ENCODE measurements around the gene OXCT1.

The OXCT1 gene

GRCh38 chr5:41903382-41903891 is 33.2 kb upstream of the OXCT1 start:
- TF ChIP-seq CTCF (IDR thresholded peaks at IDR 0.05; ENCODE audit: insufficient read depth, low read length, poor library complexity, severe bottlenecking) = no peak
- Histone ChIP-seq H3K27me3 (replicated peaks; ENCODE audit: control insufficient read depth, insufficient read depth, low read length) (no peaks in the 10 kb centered on the region), H3K36me3 (ENCODE audit: control insufficient read depth, insufficient read depth, low read length) (no peaks in the 10 kb centered on the region), H3K4me3 (replicated peaks; ENCODE audit: low read depth, low read length) (peak overlapping the region; percentile 83)
- no peak for DNase-seq (ENCODE audit: extremely low read depth, insufficient read length)

GRCh38 chr5:41896230-41896629 is 26.0 kb upstream of the OXCT1 start:
- DNase-seq (ENCODE audit: extremely low read depth, insufficient read length) = no peak
- H3K36me3 ChIP-seq (ENCODE audit: control insufficient read depth, insufficient read depth, low read length) = no peaks in the 10 kb centered on the region
- TF ChIP-seq CTCF (IDR thresholded peaks at IDR 0.05; ENCODE audit: insufficient read depth, low read length, poor library complexity, severe bottlenecking) = no peak
- no peak overlapping the region for H3K4me3 ChIP-seq (replicated peaks; ENCODE audit: low read depth, low read length)
- no peaks in the 10 kb centered on the region for H3K27me3 ChIP-seq (replicated peaks; ENCODE audit: control insufficient read depth, insufficient read depth, low read length)

GRCh38 chr5:41893074-41893851 is 23.0 kb upstream of the OXCT1 start:
- Histone ChIP-seq H3K4me3 (replicated peaks; ENCODE audit: low read depth, low read length) (0 out of 2 replicates have a peak overlapping the region, but pooled peaks have one; percentile 16), H3K27me3 (replicated peaks; ENCODE audit: control insufficient read depth, insufficient read depth, low read length) (no peaks in the 10 kb centered on the region), H3K36me3 (ENCODE audit: control insufficient read depth, insufficient read depth, low read length) (no peaks in the 10 kb centered on the region)
- no peak for TF ChIP-seq CTCF (IDR thresholded peaks at IDR 0.05; ENCODE audit: insufficient read depth, low read length, poor library complexity, severe bottlenecking)
- no peak for DNase-seq (ENCODE audit: extremely low read depth, insufficient read length)

DNA sequence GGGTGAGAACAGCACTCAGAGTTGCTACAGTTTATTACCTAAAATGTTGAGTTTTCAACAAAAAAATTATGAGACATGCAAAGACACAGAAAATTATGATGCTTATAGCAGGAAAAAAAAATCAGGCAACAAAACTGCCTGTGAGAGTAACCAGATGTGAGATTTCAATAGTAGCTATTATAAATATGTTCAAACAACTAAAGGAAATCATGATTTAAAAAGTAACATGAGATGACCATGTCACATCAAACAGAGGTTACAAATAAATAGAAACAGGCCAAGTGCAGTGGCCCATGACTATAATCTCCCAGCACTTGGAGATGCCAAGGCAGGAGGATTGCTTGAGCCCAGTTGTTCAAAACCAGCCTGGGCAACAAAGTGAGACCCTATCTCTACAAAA is 21.8 kb upstream of the OXCT1 start:
- no peak for TF ChIP-seq CTCF (IDR thresholded peaks at IDR 0.05; ENCODE audit: insufficient read depth, low read length, poor library complexity, severe bottlenecking)
- DNase-seq (ENCODE audit: extremely low read depth, insufficient read length) = no peak
- H3K4me3 ChIP-seq (replicated peaks; ENCODE audit: low read depth, low read length) = no peak overlapping the region
- H3K27me3 ChIP-seq (replicated peaks; ENCODE audit: control insufficient read depth, insufficient read depth, low read length) = no peaks in the 10 kb centered on the region
- no peaks in the 10 kb centered on the region for H3K36me3 ChIP-seq (ENCODE audit: control insufficient read depth, insufficient read depth, low read length)

DNA sequence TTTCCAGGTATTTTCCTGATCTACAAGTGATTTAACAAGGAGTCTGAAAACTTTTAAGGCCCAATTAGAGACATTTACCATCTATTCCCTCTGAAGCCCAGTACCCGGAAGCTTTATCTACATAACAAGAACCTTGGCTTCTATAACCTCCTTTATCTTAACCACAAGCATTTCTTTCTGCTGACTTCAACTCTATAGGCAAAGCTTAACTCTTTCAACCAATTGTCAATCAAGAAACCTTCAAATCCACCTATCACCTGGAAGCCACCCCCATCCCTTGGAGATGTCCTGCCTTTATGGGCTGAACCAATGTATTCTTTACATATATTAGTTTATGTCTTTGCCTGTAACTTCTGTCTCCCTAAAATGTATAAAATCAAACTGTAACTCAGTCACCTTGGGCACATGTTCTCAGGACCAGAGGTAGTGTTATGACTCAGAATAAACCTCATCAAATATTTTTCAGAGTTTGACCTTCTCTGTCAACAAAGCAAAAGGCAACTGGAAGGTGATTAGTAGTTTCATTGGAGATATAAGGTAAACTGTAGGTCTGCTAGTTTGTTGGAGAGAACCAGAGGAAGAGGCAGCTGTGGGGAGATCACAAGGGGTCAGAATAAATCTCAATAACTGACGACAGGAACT is 21.0 kb upstream of the OXCT1 start:
- no peaks in the 10 kb centered on the region for H3K36me3 ChIP-seq (ENCODE audit: control insufficient read depth, insufficient read depth, low read length)
- no peak for DNase-seq (ENCODE audit: extremely low read depth, insufficient read length)
- H3K4me3 ChIP-seq (replicated peaks; ENCODE audit: low read depth, low read length) = no peak overlapping the region
- no peaks in the 10 kb centered on the region for H3K27me3 ChIP-seq (replicated peaks; ENCODE audit: control insufficient read depth, insufficient read depth, low read length)
- TF ChIP-seq CTCF (IDR thresholded peaks at IDR 0.05; ENCODE audit: insufficient read depth, low read length, poor library complexity, severe bottlenecking) = no peak

Data from GM06990 (cell line).